GM23248 (cell line): ENCODE results near the gene CHST1.

Experiments
- EZH2 ChIP-seq: fragments of 200-600 bp; sonication (generic); IDR thresholded peaks from 2 replicates; pipeline ENCODE4 v1.6.1; 2018; ENCODE audit warnings: antibody characterized with exemption, mild to moderate bottlenecking; ENCODE audit not compliant: insufficient read depth, poor library complexity, severe bottlenecking
- EZH2phosphoT487 ChIP-seq: fragments of 200-600 bp; sonication (generic); IDR thresholded peaks from 2 replicates; pipeline ENCODE4 v1.6.1; 2018; ENCODE audit warnings: antibody characterized with exemption, moderate library complexity, mild to moderate bottlenecking, low read depth; ENCODE audit not compliant: insufficient read depth

GRCh38 chr11:45659818-45660160 is 5.6 kb downstream of the CHST1 start:
- no peak for TF ChIP-seq EZH2phosphoT487
- TF ChIP-seq EZH2, result no peak
